Measurements from ENCODE around the gene ZNF326. TPM values are rescaled to one million over a fixed set of nuclear protein-coding genes. Genes with fewer than 3 reads are reported as not detected.

The ZNF326 gene
- total RNA-seq, 2 donors from 2014 or later = 24.1 to 28.7 TPM

GRCh38 chr1:90067194-90067931 lies 72.5 kb downstream of the ZNF326 start:
- WGBS, 2 donors = 56 to 65% methylated on average over 3 of the region's 3 CpGs
- Histone ChIP-seq H3K27ac (no peak overlapping the region), H3K4me1 (no peaks in the 10 kb centered on the region), H3K9me3 (no peaks in the 10 kb centered on the region), H3K4me3 (no peak overlapping the region), H3K27me3 (no peaks in the 10 kb centered on the region), H3K36me3 (replicated peaks in 1 of 2; ENCODE audit: insufficient read depth in 1 of 2, low read depth in 2 of 2) (no peaks in the 10 kb centered on the region)
- intact Hi-C loops (cut with DNase I) = no loop called here
- no peak for ATAC-seq
- TF ChIP-seq CTCF (IDR thresholded peaks at IDR 0.05) (no peak), POLR2A (IDR thresholded peaks at IDR 0.05) (no peak)
- DNase-seq = no peak

GRCh38 chr1:90068611-90069280 lies 73.8 kb downstream of the ZNF326 start:
- DNase-seq = no peak
- WGBS, 2 donors = 79 to 84% methylated on average over 5 of the region's 5 CpGs
- Histone ChIP-seq H3K4me3 (no peak overlapping the region), H3K27me3 (no peaks in the 10 kb centered on the region), H3K9me3 (no peaks in the 10 kb centered on the region), H3K27ac (no peak overlapping the region), H3K4me1 (no peaks in the 10 kb centered on the region), H3K36me3 (replicated peaks in 1 of 2; ENCODE audit: insufficient read depth in 1 of 2, low read depth in 2 of 2) (no peaks in the 10 kb centered on the region)
- no peak for ATAC-seq
- intact Hi-C loops (cut with DNase I) = no loop called here
- TF ChIP-seq POLR2A (IDR thresholded peaks at IDR 0.05) = no peak
- no peak for TF ChIP-seq CTCF (IDR thresholded peaks at IDR 0.05)

GRCh38 chr1:90074137-90074536 lies 79.2 kb downstream of the ZNF326 start:
- Histone ChIP-seq H3K4me3 (no peak overlapping the region), H3K27ac (no peak overlapping the region), H3K9me3 (no peaks in the 10 kb centered on the region), H3K4me1 (peaks cover 6% of the 10 kb centered on the region), H3K27me3 (no peaks in the 10 kb centered on the region), H3K36me3 (replicated peaks in 1 of 2; ENCODE audit: insufficient read depth in 1 of 2, low read depth in 2 of 2) (no peaks in the 10 kb centered on the region)
- intact Hi-C loops (cut with DNase I) = no loop called here
- TF ChIP-seq CTCF (IDR thresholded peaks at IDR 0.05) = no peak
- TF ChIP-seq POLR2A (IDR thresholded peaks at IDR 0.05) = no peak
- ATAC-seq = no peak
- 58 to 59% methylated on average over 5 of the region's 5 CpGs for WGBS, 2 donors
- DNase-seq = no peak

DNA sequence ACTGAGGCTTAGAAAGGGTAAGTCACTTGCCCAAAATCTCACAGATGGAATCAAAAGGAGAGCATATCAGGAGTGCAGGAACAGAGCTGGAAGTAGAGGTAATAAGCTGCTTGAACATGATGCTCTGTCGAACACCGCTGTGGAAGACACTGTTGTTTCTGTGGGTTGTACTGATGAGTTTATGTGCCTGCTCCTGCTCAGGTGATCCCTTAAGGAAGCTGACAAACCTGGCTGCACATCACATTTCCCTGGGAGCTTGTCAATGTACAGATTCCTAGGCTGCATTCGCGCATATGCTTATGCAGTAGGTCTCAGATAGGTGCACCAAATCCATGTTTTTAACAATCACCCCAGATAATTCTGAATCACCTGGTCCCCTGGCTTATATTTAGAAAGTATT lies 79.7 kb downstream of the ZNF326 start:
- no peaks in the 10 kb centered on the region for H3K36me3 ChIP-seq (replicated peaks in 1 of 2; ENCODE audit: insufficient read depth in 1 of 2, low read depth in 2 of 2)
- 80 to 85% methylated on average over 4 of the region's 4 CpGs for WGBS, 2 donors
- DNase-seq = no peak
- H3K4me1 ChIP-seq = peaks cover 6% of the 10 kb centered on the region
- intact Hi-C loops (cut with DNase I) = no loop called here
- no peak for ATAC-seq
- TF ChIP-seq POLR2A (IDR thresholded peaks at IDR 0.05) (no peak), CTCF (IDR thresholded peaks at IDR 0.05) (no peak)
- H3K9me3 ChIP-seq = no peaks in the 10 kb centered on the region
- H3K27me3 ChIP-seq = no peaks in the 10 kb centered on the region
- H3K4me3 ChIP-seq = no peak overlapping the region
- no peak overlapping the region for H3K27ac ChIP-seq
